HCT116 (cell line): ENCODE data around the gene SLFNL1. TPM values are rescaled to one million over a fixed set of nuclear protein-coding genes. Genes with fewer than 3 reads are reported as not detected.

Experiments used
- ATAC-seq: fragments of 200-7000 bp; cut with Tn5 transposase; 2 replicates; pipeline ENCODE4 v1.9.1; 2020; ENCODE audit warnings: mild to moderate bottlenecking, moderate library complexity
- BruUV-seq: library from RNA; stranded (reverse); fragments of 400-500 nt; replicated peaks from 2 replicates; lab custom pipeline; 2021; lab: Mats Ljungman, UMichigan
- CTCF ChIA-PET: fragments of 300-600 bp; sonication (Branson Sonifier 250); formaldehyde crosslinking; loops from one replicate; lab custom pipeline; 2021; ENCODE audit warnings: antibody characterized with exemption; lab: Charles Lee
- POLR2A ChIA-PET: fragments of 300-600, 350-600 bp; sonication (Branson Sonifier 250); formaldehyde crosslinking; loops from one replicate; lab custom pipeline; 2021; ENCODE audit warnings: antibody characterized with exemption; lab: Charles Lee
- RAD21 ChIA-PET, 2 experiments: fragments of 300-600 bp; sonication (Branson Sonifier 250); formaldehyde crosslinking; loops; one replicate each; lab custom pipeline; 2023; ENCODE audit warnings: low total read pairs in 2 of 2; ENCODE audit not compliant: uncharacterized antibody in 2 of 2, unreplicated experiment in 2 of 2, low non-redundant PET in 1 of 2; lab: Charles Lee
- DNase-seq: peaks from one replicate; pipeline ENCODE4 v3.0.0-alpha.2; 2010; ENCODE audit warnings: low read depth, low spot score
- H2AFZ ChIP-seq: fragments of 200-600 bp; shearing (Covaris generic), sonication (generic); 2 replicates; pipeline ENCODE4 v1.6.1; 2017; ENCODE audit warnings: low read depth, mixed run types, mixed read lengths, antibody characterized with exemption, low read length; ENCODE audit not compliant: poor library complexity, severe bottlenecking
- H3K27ac ChIP-seq: 2 replicates; pipeline ENCODE4 v1.5.1; 2012; ENCODE audit warnings: low read depth, low read length
- H3K27me3 ChIP-seq: fragments of 200-600 bp; sonication (generic); 2 replicates; pipeline ENCODE4 v1.6.1; 2016; ENCODE audit warnings: mixed run types, low read length, mixed read lengths; ENCODE audit not compliant: insufficient read depth
- H3K36me3 ChIP-seq, 2 experiments: fragments of 200-500 bp in 1 of 2; fragments of 200-600 bp in 1 of 2; sonication (Bioruptor generic) in 1 of 2; sonication (generic) in 1 of 2; 2 replicates each; pipeline versions ENCODE4 v1.5.1 to v1.6.1; 2014 to 2016; ENCODE audit warnings: low read length in 2 of 2, inconsistent platforms in 1 of 2, mixed read lengths in 1 of 2, mixed run types in 1 of 2; ENCODE audit not compliant: insufficient read depth in 2 of 2, control insufficient read depth in 1 of 2
- H3K4me1 ChIP-seq, 2 experiments: fragments of 200-600 bp in 1 of 2; sonication (generic) in 1 of 2; 2 replicates each; pipeline versions ENCODE4 v1.5.1 to v1.6.1; 2012 to 2017; ENCODE audit warnings: low read length in 2 of 2, inconsistent platforms in 1 of 2, mild to moderate bottlenecking in 1 of 2, mixed read lengths in 1 of 2, mixed run types in 1 of 2, moderate library complexity in 1 of 2; ENCODE audit not compliant: insufficient read depth in 2 of 2, control insufficient read depth in 1 of 2
- H3K4me2 ChIP-seq: fragments of 200-600 bp; sonication (generic); 2 replicates; pipeline ENCODE4 v1.6.1; 2017; ENCODE audit warnings: mixed run types, low read length, mixed read lengths
- H3K4me3 ChIP-seq, 2 experiments: fragments of 200-600 bp in 1 of 2; sonication (generic) in 1 of 2; replicated peaks in 1 of 2; 2 replicates each; pipeline ENCODE4 v1.5.1; 2011 to 2016; ENCODE audit warnings: low read length in 2 of 2, control low read depth in 1 of 2, low read depth in 1 of 2, mild to moderate bottlenecking in 1 of 2, mixed read lengths in 1 of 2, mixed run types in 1 of 2
- H3K79me2 ChIP-seq: fragments of 200-600 bp; sonication (generic); 2 replicates; pipeline ENCODE4 v1.6.1; 2017; ENCODE audit warnings: mild to moderate bottlenecking, mixed run types, low read length, moderate library complexity, mixed read lengths; ENCODE audit not compliant: insufficient read depth
- H3K9ac ChIP-seq: fragments of 200-600 bp; sonication (generic); 2 replicates; pipeline ENCODE4 v1.6.1; 2016; ENCODE audit warnings: low read length, mixed read lengths
- H3K9me2 ChIP-seq: fragments of 200-600 bp; sonication (generic), shearing (Covaris generic); 2 replicates; pipeline ENCODE4 v1.6.1; 2017; ENCODE audit warnings: mixed run types, mild to moderate bottlenecking, moderate library complexity; ENCODE audit not compliant: insufficient read depth
- H3K9me3 ChIP-seq, 2 experiments: fragments of 200-500 bp in 1 of 2; fragments of 200-600 bp in 1 of 2; sonication (Bioruptor generic) in 1 of 2; sonication (generic) in 1 of 2; 2 replicates each; pipeline ENCODE4 v1.6.1; 2014 to 2017; ENCODE audit warnings: low read length in 2 of 2, mixed read lengths in 2 of 2, inconsistent platforms in 1 of 2, low read depth in 1 of 2, mild to moderate bottlenecking in 1 of 2, mixed run types in 1 of 2, moderate library complexity in 1 of 2; ENCODE audit not compliant: control insufficient read depth in 1 of 2, insufficient read depth in 1 of 2
- H4K20me1 ChIP-seq: fragments of 200-600 bp; sonication (generic), shearing (Covaris generic); 2 replicates; pipeline ENCODE4 v1.6.1; 2017; ENCODE audit warnings: mixed run types, mild to moderate bottlenecking, moderate library complexity; ENCODE audit not compliant: insufficient read depth
- CBX3 ChIP-seq: IDR thresholded peaks from 2 replicates; pipeline ENCODE4 v1.6.1; 2012; ENCODE audit warnings: low read depth
- CEBPB ChIP-seq: IDR thresholded peaks from 2 replicates; pipeline ENCODE4 v1.6.1; 2012; ENCODE audit warnings: low read depth
- EGR1 ChIP-seq: IDR thresholded peaks from 2 replicates; pipeline ENCODE4 v1.6.1; 2012; ENCODE audit warnings: low read depth
- ELF1 ChIP-seq: IDR thresholded peaks from 2 replicates; pipeline ENCODE4 v1.6.1; 2012; ENCODE audit warnings: low read depth, borderline replicate concordance
- EZH2 ChIP-seq: fragments of 200-600 bp; sonication (generic); IDR thresholded peaks from 2 replicates; pipeline ENCODE4 v1.6.1; 2017; ENCODE audit warnings: antibody characterized with exemption, mixed run types
- EZH2phosphoT487 ChIP-seq: fragments of 200-600 bp; IDR thresholded peaks from 2 replicates; pipeline ENCODE4 v1.6.1; 2018; ENCODE audit warnings: antibody characterized with exemption, borderline replicate concordance
- FOSL1 ChIP-seq: IDR thresholded peaks from 2 replicates; pipeline ENCODE4 v1.6.1; 2012; ENCODE audit warnings: low read depth
- JUND ChIP-seq: IDR thresholded peaks from 2 replicates; pipeline ENCODE4 v1.6.1; 2012
- POLR2A ChIP-seq: IDR thresholded peaks from 2 replicates; pipeline ENCODE4 v1.7.0; 2011; ENCODE audit warnings: borderline replicate concordance; ENCODE audit not compliant: insufficient read depth, insufficient read length; ENCODE audit errors: extremely low read depth
- POLR2AphosphoS5 ChIP-seq: IDR thresholded peaks from 2 replicates; pipeline ENCODE4 v1.6.1; 2011; ENCODE audit warnings: mild to moderate bottlenecking, low read depth, low read length, moderate library complexity
- RAD21 ChIP-seq: IDR thresholded peaks from 2 replicates; pipeline ENCODE4 v1.6.1; 2012; ENCODE audit warnings: low read depth, mild to moderate bottlenecking
- SIN3A ChIP-seq: IDR thresholded peaks from 2 replicates; pipeline ENCODE4 v1.6.1; 2012; ENCODE audit warnings: low read depth
- SP1 ChIP-seq: IDR thresholded peaks from 2 replicates; pipeline ENCODE4 v1.6.1; 2012; ENCODE audit warnings: low read depth
- TCF7L2 ChIP-seq: IDR thresholded peaks from 2 replicates; pipeline ENCODE4 v1.7.0; 2011; ENCODE audit warnings: borderline replicate concordance, inconsistent platforms; ENCODE audit not compliant: insufficient read depth, insufficient read length; ENCODE audit errors: extremely low read depth
- ZFX ChIP-seq: fragments of 450-650 bp; IDR thresholded peaks from 2 replicates; pipeline ENCODE4 v1.6.1; 2017
- ZNF274 ChIP-seq: fragments of 200-500 bp; sonication (Bioruptor generic); IDR thresholded peaks from 2 replicates; pipeline ENCODE4 v1.6.1; 2014; ENCODE audit warnings: mild to moderate bottlenecking, low read depth, low read length, inconsistent platforms
- intact Hi-C: fragments of 100-400 bp; cut with micrococcal nuclease; formaldehyde crosslinking; loops from 2 replicates; pipeline ENCODE4 v1.10.0; 2022
- total RNA-seq: library from RNA; stranded (reverse); gene quantifications from one replicate; pipeline ENCODE4 v1.2.1, GENCODE V29; 2021; ENCODE audit not compliant: unreplicated experiment
- TF ChIP-seq, protein P1 (sequence below), 3 experiments: fragments of 200-600 bp in 1 of 3; sonication (generic) in 1 of 3; IDR thresholded peaks in 2 of 3; conservative IDR thresholded peaks in 1 of 3; 2 replicates each; pipeline ENCODE4 v1.5.1; 2012 to 2017; ENCODE audit warnings: low read depth in 2 of 3, low read length in 2 of 3, antibody characterized with exemption in 1 of 3, borderline replicate concordance in 1 of 3, control low read depth in 1 of 3, mild to moderate bottlenecking in 1 of 3, mixed read lengths in 1 of 3, mixed run types in 1 of 3, moderate library complexity in 1 of 3; ENCODE audit not compliant: insufficient read depth in 1 of 3
- TF ChIP-seq, protein P2 (sequence below): IDR thresholded peaks from 2 replicates; pipeline ENCODE4 v1.6.1; 2012
- TF ChIP-seq, protein P3 (sequence below): IDR thresholded peaks from 2 replicates; pipeline ENCODE4 v1.6.1; 2011; ENCODE audit warnings: mild to moderate bottlenecking, low read length, moderate library complexity; ENCODE audit not compliant: insufficient replicate concordance; ENCODE audit errors: extremely low read depth
- TF ChIP-seq, protein P4 (sequence below): IDR thresholded peaks from 2 replicates; pipeline ENCODE4 v1.6.1; 2012

Gene SLFNL1
- total RNA-seq, 1 experiment from 2014 or later, result 0.20 TPM

DNA sequence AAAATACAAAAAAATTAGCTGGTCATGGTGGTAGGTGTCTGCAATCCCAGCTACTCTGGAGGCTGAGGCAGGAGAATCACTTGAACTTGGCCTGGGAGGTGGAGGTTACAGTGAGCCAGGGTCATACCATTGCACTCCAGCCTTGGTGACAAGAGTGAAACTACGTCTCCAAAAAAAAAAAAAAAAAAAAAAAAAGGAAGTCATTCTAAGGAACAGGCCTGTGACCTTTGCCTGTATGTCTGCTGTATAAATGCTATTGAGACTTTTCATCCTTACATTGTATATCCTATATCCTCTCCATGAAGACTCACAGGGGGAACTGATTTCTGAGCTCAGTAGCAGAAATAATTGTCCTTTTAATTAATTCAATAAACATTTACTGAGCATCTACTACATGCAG is 49.6 kb downstream of the SLFNL1 start:
- H3K4me3 ChIP-seq, result no peak overlapping the region
- DNase-seq (no peak), ATAC-seq (no peak)
- no peaks in the 10 kb centered on the region for H3K9me3 ChIP-seq
- H3K36me3 ChIP-seq, result no peaks in the 10 kb centered on the region
- POLR2A ChIA-PET, result interaction anchor here (0.7 kb wide), 1 partner anchor 103 kb away, joined by 4 read pairs; no protein-coding TSS in a partner anchor
- H3K27me3 ChIP-seq, result no peaks in the 10 kb centered on the region
- H3K4me2 ChIP-seq, result no peak overlapping the region
- RAD21 ChIA-PET, result interaction anchor here in 1 of 2 experiments (1.3 kb wide), 1 partner anchor 12 kb away, joined by 3 read pairs; no protein-coding TSS in a partner anchor
- no peaks in the 10 kb centered on the region for H3K9me2 ChIP-seq
- H4K20me1 ChIP-seq, result no peaks in the 10 kb centered on the region
- H3K9ac ChIP-seq, result no peak overlapping the region
- no peak for TF ChIP-seq EZH2
- no peak for TF ChIP-seq ZNF274
- TF ChIP-seq, protein P1, sequence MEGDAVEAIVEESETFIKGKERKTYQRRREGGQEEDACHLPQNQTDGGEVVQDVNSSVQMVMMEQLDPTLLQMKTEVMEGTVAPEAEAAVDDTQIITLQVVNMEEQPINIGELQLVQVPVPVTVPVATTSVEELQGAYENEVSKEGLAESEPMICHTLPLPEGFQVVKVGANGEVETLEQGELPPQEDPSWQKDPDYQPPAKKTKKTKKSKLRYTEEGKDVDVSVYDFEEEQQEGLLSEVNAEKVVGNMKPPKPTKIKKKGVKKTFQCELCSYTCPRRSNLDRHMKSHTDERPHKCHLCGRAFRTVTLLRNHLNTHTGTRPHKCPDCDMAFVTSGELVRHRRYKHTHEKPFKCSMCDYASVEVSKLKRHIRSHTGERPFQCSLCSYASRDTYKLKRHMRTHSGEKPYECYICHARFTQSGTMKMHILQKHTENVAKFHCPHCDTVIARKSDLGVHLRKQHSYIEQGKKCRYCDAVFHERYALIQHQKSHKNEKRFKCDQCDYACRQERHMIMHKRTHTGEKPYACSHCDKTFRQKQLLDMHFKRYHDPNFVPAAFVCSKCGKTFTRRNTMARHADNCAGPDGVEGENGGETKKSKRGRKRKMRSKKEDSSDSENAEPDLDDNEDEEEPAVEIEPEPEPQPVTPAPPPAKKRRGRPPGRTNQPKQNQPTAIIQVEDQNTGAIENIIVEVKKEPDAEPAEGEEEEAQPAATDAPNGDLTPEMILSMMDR (IDR thresholded peaks at IDR 0.05 in 2 of 3, conservative IDR thresholded peaks at IDR 0.05 in 1 of 3; ENCODE audit: borderline replicate concordance in 1 of 3, insufficient read depth in 1 of 3, low read depth in 2 of 3, low read length in 2 of 3), result no peak
- no peak for TF ChIP-seq SIN3A
- no peak for TF ChIP-seq TCF7L2
- no peak for TF ChIP-seq POLR2AphosphoS5
- TF ChIP-seq, protein P2, sequence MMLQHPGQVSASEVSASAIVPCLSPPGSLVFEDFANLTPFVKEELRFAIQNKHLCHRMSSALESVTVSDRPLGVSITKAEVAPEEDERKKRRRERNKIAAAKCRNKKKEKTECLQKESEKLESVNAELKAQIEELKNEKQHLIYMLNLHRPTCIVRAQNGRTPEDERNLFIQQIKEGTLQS, result no peak
- TF ChIP-seq EGR1, result no peak
- TF ChIP-seq, protein P3, sequence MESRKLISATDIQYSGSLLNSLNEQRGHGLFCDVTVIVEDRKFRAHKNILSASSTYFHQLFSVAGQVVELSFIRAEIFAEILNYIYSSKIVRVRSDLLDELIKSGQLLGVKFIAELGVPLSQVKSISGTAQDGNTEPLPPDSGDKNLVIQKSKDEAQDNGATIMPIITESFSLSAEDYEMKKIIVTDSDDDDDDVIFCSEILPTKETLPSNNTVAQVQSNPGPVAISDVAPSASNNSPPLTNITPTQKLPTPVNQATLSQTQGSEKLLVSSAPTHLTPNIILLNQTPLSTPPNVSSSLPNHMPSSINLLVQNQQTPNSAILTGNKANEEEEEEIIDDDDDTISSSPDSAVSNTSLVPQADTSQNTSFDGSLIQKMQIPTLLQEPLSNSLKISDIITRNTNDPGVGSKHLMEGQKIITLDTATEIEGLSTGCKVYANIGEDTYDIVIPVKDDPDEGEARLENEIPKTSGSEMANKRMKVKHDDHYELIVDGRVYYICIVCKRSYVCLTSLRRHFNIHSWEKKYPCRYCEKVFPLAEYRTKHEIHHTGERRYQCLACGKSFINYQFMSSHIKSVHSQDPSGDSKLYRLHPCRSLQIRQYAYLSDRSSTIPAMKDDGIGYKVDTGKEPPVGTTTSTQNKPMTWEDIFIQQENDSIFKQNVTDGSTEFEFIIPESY, result no peak
- no peak for TF ChIP-seq CEBPB
- TF ChIP-seq POLR2A, result no peak
- no peak for TF ChIP-seq SP1
- no peak for TF ChIP-seq ELF1
- TF ChIP-seq EZH2phosphoT487, result no peak
- TF ChIP-seq RAD21, result no peak
- TF ChIP-seq ZFX, result no peak
- no peak for TF ChIP-seq FOSL1
- no peak for TF ChIP-seq JUND
- TF ChIP-seq, protein P4, sequence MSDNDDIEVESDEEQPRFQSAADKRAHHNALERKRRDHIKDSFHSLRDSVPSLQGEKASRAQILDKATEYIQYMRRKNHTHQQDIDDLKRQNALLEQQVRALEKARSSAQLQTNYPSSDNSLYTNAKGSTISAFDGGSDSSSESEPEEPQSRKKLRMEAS, result no peak
- TF ChIP-seq CBX3, result no peak
- CTCF ChIA-PET, result no interaction called here
- intact Hi-C loops, result no loop called here
- H2AFZ ChIP-seq, result no peak overlapping the region
- no peaks in the 10 kb centered on the region for H3K79me2 ChIP-seq
- no TSS peak for BruUV-seq
- peaks cover 16 to 40% of the 10 kb centered on the region in 2 experiments for H3K4me1 ChIP-seq
- H3K27ac ChIP-seq, result no peak overlapping the region
